HG03439 (cell line): ENCODE measurements around the gene PNLIPRP3.

ENCODE experiments used
- ATAC-seq: cut with Tn5 transposase; IDR thresholded peaks from one replicate; pipeline ENCODE4 v1.9.1; 2021; ENCODE audit warnings: mild to moderate bottlenecking, moderate library complexity; ENCODE audit not compliant: unreplicated experiment

PNLIPRP3 gene

GRCh38 chr10:116450861-116451260, 23.2 kb downstream of the PNLIPRP3 start:
- no peak for ATAC-seq

DNA sequence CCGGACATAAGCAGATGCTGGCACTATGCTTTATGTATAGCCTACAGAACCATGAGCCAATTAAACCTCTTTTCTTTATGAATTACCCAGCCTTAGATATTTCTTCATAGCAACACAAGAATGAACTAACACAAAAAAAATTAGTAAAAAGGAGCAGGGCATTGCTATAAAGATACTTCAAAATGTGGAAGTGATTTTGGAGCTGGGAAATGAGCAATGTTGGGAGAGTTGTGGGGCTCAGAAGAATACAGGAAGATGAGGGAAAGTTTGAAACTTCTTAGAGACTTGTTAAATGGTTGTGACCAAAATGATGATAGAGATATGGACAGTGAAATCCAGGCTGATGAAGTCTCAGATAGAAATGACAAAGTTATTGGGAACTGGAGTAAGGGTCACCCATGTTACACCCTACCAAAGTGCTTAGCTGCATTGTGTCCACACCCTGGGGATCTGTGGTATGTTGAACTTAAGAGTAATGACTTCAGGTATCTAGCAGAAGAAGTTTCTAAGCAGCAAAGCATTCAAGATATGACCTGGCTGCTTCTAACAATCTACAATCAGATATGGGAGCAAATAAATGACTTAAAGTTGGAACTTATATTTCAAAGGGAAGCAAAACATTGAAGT, 24.2 kb downstream of the PNLIPRP3 start:
- no peak for ATAC-seq

GRCh38 chr10:116452338-116452720, 24.7 kb downstream of the PNLIPRP3 start:
- no peak for ATAC-seq

- no peak for ATAC-seq
Observed at GRCh38 chr10:116457488-116457887, 29.8 kb downstream of the PNLIPRP3 start.

GRCh38 chr10:116460219-116460618, 32.6 kb downstream of the PNLIPRP3 start:
- no peak for ATAC-seq

DNA sequence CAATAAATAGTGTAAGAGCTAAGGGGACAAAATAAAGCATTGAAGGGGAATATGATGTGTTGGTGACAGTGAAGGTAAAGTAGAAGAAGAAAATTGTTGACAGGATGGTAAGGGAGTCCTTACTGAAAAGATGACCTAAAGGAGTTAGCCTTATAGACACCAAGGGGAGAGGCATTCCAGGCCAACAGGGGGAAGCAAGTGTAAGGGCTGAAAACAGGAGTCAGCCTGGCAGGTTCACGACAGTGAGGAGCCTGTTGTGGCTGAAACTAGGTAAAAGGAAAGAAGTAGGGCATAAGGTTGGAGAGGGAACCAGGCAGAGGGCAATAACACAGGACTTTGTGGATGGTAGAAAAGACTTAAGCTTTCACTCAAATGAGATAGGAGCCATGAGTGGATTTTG, 34.0 kb downstream of the PNLIPRP3 start:
- no peak for ATAC-seq

DNA sequence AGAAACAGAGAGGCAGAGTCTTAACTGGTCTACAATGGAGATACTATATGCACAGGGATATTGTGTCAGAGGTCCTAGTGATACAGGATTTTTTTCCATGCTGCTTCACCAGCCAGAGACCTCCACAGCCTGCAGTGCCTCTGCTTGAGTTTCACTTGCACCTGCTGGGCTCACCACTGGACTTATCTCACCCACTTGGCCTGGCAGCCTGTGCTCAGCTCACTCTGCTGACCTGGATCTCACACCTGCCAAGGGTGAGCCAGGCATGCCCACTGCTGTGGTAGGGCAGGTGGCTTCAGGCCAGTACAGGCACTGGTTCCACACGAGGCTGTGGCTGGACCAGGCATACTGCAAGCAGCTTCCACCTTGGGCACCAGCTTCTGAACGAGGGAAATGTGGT, 36.6 kb downstream of the PNLIPRP3 start:
- ATAC-seq, result no peak

GRCh38 chr10:116465546-116465945, 37.9 kb downstream of the PNLIPRP3 start:
- no peak for ATAC-seq

- ATAC-seq, result no peak
Observed at GRCh38 chr10:116466715-116467422, 39.2 kb downstream of the PNLIPRP3 start.

DNA sequence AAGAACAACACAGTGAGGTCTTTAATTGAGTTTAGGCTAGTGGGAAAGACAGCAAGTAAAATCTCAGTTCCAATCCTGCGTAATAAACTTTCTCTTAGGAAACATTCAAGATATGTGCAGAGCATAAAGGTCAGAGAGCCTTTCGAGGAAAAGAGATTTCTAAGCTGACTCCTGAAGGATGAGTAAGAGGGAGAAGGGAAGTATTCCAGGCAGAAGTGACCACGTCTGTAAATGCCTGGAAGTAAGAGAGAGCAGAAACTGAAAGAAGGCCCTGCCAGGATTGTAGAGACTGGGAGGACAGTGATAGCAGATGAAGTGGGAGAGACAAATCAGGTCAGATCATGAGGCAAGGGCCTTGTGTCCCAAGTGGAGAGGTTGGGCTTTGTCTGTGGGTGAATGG, 41.8 kb downstream of the PNLIPRP3 start:
- no peak for ATAC-seq

- ATAC-seq, result no peak
Observed at GRCh38 chr10:116470071-116470470, 42.4 kb downstream of the PNLIPRP3 start.

- ATAC-seq, result no peak
Observed at GRCh38 chr10:116470768-116471415, 43.2 kb downstream of the PNLIPRP3 start.

DNA sequence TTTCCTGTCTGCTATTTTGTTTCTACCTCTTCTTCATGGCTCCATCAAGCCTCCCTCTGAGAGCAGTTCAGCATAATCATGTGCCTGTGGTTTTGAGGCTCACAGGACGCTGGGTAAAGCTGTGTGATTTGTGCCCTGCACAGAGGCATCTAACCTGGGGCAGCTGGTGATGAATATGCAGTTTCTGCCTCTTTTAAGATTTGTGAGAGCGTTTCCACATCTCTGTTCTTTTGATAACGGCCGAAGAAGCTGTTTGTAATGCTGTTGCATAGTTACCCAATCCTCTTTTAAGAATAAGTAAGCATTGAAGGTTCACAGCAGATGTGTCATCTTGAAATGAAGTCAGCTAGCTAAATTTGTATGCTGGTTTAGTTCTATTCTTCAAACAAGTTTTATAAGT, 45.2 kb downstream of the PNLIPRP3 start:
- ATAC-seq, result no peak

DNA sequence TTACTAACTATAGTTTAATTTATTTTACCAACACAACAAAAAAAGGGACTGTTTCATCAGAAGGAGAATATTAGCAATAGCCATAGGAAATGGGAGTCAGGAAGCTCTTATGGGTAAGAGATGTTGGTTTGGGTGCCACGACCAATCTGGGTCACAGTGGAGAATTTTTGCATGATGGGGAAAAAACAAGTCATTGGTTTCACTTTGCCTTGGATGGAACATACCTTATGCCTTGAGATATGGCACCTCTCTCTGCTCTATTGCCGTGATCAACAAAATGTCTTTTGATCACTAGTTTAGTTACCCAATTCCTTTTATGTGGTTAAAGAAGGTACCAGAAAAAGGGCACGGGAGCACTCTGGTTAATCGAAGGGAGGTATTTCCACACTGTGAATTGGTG, 48.2 kb downstream of the PNLIPRP3 start:
- ATAC-seq, result no peak

DNA sequence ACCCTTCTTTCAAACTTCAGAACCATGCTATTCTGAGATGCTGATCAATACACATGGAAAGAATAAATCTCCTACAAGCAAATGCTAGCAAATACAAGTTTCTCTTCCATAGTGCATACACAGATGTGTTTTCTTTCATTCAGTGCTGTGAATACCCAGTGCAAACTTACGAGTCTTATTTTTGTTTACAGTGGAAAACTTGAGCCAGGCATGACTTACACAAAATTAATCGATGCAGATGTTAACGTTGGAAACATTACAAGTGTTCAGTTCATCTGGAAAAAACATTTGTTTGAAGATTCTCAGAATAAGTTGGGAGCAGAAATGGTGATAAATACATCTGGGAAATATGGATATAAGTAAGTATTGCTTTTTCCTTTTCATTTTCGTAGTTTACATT, 48.8 kb downstream of the PNLIPRP3 start:
- no peak for ATAC-seq

- ATAC-seq, result no peak
Observed at GRCh38 chr10:116477986-116478664, 50.5 kb downstream of the PNLIPRP3 start.

- ATAC-seq, result no peak
Observed at GRCh38 chr10:116486770-116487448, 59.3 kb downstream of the PNLIPRP3 start.

DNA sequence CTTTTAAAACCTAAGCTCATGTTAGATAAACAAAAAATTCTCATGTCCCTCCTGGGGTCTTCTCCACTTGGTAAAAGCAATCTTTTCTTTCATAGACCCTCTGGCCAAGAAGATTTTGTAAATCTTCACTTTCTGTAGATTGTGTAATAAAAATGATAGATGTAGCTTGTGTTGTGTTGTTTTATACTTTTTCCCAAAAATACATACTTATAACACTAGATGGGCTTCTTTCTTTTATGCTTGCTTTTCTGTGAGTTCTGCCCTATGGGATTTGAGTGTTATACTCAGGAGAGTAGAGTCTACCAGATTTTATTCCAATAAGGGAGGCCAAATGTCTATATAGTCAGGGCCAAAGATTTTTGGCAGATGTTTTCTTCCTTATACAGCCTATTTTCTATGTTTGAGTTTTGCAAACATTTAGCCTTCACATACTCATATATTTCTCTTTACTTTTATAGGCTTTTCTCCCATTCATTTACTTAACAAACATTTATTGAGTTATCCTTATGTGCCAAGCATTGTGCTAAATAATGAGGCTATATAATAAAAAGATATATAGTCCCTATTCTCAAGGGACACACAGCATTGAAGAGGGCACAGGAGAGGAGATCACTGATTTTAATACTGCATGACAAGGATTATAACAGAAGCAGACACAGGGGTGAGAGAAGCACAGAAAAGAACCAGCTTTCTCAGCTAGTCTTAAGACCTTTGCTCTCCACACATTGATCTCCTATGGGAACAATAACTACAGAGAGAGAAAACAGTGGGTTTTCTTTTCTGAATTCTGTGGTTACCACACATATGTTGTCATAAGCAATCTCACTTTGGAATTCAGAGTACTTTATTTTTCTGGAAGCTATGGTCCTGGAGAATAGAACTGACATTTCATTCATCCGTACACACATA, 60.1 kb downstream of the PNLIPRP3 start:
- no peak for ATAC-seq

DNA sequence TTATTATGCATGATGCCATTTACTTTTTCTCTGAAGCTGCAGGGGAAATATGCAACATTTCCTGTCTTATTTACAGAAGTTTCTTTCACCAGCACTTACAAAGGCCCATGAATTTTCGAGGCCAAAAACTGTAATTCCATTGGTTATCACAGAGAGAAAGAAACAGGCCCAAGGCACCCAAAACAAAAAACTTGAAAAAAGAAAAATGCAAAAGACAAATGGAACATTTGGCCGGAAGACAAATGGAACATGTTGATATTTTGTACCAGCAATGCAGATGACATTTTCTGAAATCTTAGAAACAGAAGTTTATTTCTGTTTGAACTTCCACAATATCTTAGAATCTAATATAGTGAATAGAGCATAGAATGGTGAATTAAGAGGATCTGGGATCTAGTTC, 61.8 kb downstream of the PNLIPRP3 start:
- ATAC-seq, result no peak

DNA sequence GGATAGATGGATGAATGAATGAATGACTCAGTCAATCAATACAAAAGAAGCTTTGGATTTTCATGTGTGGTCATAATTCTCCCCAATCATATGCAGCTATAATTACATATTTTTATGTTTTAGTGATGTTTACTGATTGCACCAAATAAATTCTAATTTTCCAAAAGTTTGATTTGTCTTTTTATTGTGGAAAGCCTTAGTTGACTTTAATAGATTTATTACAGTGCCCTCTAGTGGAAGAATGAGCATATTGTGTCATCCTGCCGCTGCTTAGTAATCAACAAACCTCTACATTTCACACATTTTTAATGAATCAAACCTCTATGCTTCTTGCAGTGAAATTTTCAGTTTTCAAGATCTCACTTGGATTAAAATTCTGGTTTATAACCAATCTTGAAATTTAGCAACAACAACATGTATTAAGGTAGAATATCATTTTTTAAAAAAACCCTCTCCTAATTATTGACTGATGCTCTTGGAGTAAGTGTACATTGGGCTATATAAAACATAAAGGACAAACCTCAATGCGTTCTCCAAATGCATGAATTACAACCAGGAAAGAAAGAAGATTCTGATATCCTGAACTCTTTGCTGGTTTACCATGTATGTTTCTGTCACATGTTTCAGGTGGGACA, 62.5 kb downstream of the PNLIPRP3 start:
- ATAC-seq, result no peak
